ENCODE results near the gene RPS19. TPM values are rescaled to one million over a fixed set of nuclear protein-coding genes. Genes with fewer than 3 reads are reported as not detected.

The RPS19 gene
- total RNA-seq, 2 donors from 2014 or later = 2,321 to 2,418 TPM

GRCh38 chr19:41901707-41902360 is 41.8 kb downstream of the RPS19 start:
- WGBS, 2 experiments (ENCODE audit: insufficient coverage in 1 of 2, insufficient read length in 1 of 2) = 89 to 94% methylated on average over 11 to 21 of the region's 21 CpGs
- Mint-ChIP-seq H3K4me1 (peaks cover 9% of the 10 kb centered on the region), H3K36me3 (ENCODE audit: low read depth) (peaks cover 66% of the 10 kb centered on the region), H3K27me3 (ENCODE audit: insufficient read depth) (no peaks in the 10 kb centered on the region), H3K9me3 (no peaks in the 10 kb centered on the region), H3K4me3 (no peak overlapping the region), H3K27ac (no peak overlapping the region)
- TF ChIP-seq CTCF (conservative IDR thresholded peaks at IDR 0.05) = no peak
- Histone ChIP-seq H3K9ac (ENCODE audit: extremely low read depth, low read length, poor library complexity, severe bottlenecking) (no peak overlapping the region), H3K4me3 (ENCODE audit: low read length) (no peak overlapping the region), H3K9me3 (ENCODE audit: control insufficient read depth, low read length) (no peaks in the 10 kb centered on the region), H3K27me3 (ENCODE audit: control insufficient read depth, insufficient read depth, low read length, poor library complexity, severe bottlenecking) (no peaks in the 10 kb centered on the region), H3K27ac (ENCODE audit: low read depth, low read length) (no peak overlapping the region), H3K36me3 (ENCODE audit: control insufficient read depth, insufficient read depth, low read length) (peaks cover 54% of the 10 kb centered on the region), H3K4me1 (ENCODE audit: control insufficient read depth, insufficient read depth, low read length) (peaks cover 2% of the 10 kb centered on the region)
- DNase-seq = no peak

- Histone ChIP-seq H3K9me3 (ENCODE audit: control insufficient read depth, low read length) (no peaks in the 10 kb centered on the region), H3K9ac (ENCODE audit: extremely low read depth, low read length, poor library complexity, severe bottlenecking) (no peak overlapping the region), H3K27ac (ENCODE audit: low read depth, low read length) (no peak overlapping the region), H3K27me3 (ENCODE audit: control insufficient read depth, insufficient read depth, low read length, poor library complexity, severe bottlenecking) (no peaks in the 10 kb centered on the region), H3K4me1 (ENCODE audit: control insufficient read depth, insufficient read depth, low read length) (peaks cover 2% of the 10 kb centered on the region), H3K36me3 (ENCODE audit: control insufficient read depth, insufficient read depth, low read length) (peaks cover 54% of the 10 kb centered on the region), H3K4me3 (ENCODE audit: low read length) (no peak overlapping the region)
- 95 to 98% methylated on average over 17 of the region's 17 CpGs for WGBS, 2 experiments (ENCODE audit: insufficient coverage in 1 of 2, insufficient read length in 1 of 2)
- Mint-ChIP-seq H3K36me3 (ENCODE audit: low read depth) (peaks cover 68% of the 10 kb centered on the region), H3K4me3 (no peak overlapping the region), H3K27me3 (ENCODE audit: insufficient read depth) (peaks cover 2% of the 10 kb centered on the region), H3K4me1 (peaks cover 9% of the 10 kb centered on the region), H3K9me3 (no peaks in the 10 kb centered on the region), H3K27ac (no peak overlapping the region)
- TF ChIP-seq CTCF (conservative IDR thresholded peaks at IDR 0.05) = no peak
- DNase-seq = no peak
These were observed 42.5 kb downstream of the RPS19 start for GRCh38 chr19:41902594-41902993.

GRCh38 chr19:41903193-41903953 is 43.3 kb downstream of the RPS19 start:
- no peak for DNase-seq
- H3K4me3 ChIP-seq (ENCODE audit: low read length) = no peak overlapping the region
- peaks cover 63% of the 10 kb centered on the region for H3K36me3 Mint-ChIP-seq (ENCODE audit: low read depth)
- H3K4me3 Mint-ChIP-seq = no peak overlapping the region
- H3K36me3 ChIP-seq (ENCODE audit: control insufficient read depth, insufficient read depth, low read length) = peaks cover 50% of the 10 kb centered on the region
- peaks cover 9% of the 10 kb centered on the region for H3K4me1 Mint-ChIP-seq
- no peak overlapping the region for H3K27ac Mint-ChIP-seq
- H3K9ac ChIP-seq (ENCODE audit: extremely low read depth, low read length, poor library complexity, severe bottlenecking) = no peak overlapping the region
- no peak for TF ChIP-seq CTCF (conservative IDR thresholded peaks at IDR 0.05)
- H3K9me3 ChIP-seq (ENCODE audit: control insufficient read depth, low read length) = no peaks in the 10 kb centered on the region
- peaks cover 2% of the 10 kb centered on the region for H3K27me3 Mint-ChIP-seq (ENCODE audit: insufficient read depth)
- no peaks in the 10 kb centered on the region for H3K9me3 Mint-ChIP-seq
- 95 to 97% methylated on average over 6 to 19 of the region's 19 CpGs for WGBS, 2 experiments (ENCODE audit: insufficient coverage in 1 of 2, insufficient read length in 1 of 2)
- no peaks in the 10 kb centered on the region for H3K27me3 ChIP-seq (ENCODE audit: control insufficient read depth, insufficient read depth, low read length, poor library complexity, severe bottlenecking)
- H3K27ac ChIP-seq (ENCODE audit: low read depth, low read length) = no peak overlapping the region
- H3K4me1 ChIP-seq (ENCODE audit: control insufficient read depth, insufficient read depth, low read length) = peaks cover 2% of the 10 kb centered on the region

Data from endodermal cell (in vitro differentiated cells).